Pancreas (tissue), 10 donors: ENCODE data around the gene CYYR1. TPM values are rescaled to one million over a fixed set of nuclear protein-coding genes. Genes with fewer than 3 reads are reported as not detected.

ENCODE experiments used
- ATAC-seq, 4 donors: fragments of 200-7000 bp; cut with Tn5 transposase; one replicate each; pipeline versions ENCODE4 v1.8.0 to v1.9.1; 2020; ENCODE audit warnings: mild to moderate bottlenecking in 4 of 4, moderate library complexity in 4 of 4
- DNase-seq, 6 donors: peaks; one replicate each; pipeline ENCODE4 v3.0.0-alpha.2; 2020
- FAIRE-seq: peaks from 2 replicates; lab custom pipeline; 2012; peaks lifted over from hg19 to GRCh38; lab: Jason Lieb, UNC
- H3K27ac ChIP-seq, 4 donors: fragments of 200-600 bp; sonication (generic); 1 replicate in 3 of 4; 2 replicates in 1 of 4; pipeline versions ENCODE4 v1.5.0 to v1.8.0; 2020
- H3K27me3 ChIP-seq, 4 donors: fragments of 200-600 bp; one replicate each; pipeline ENCODE4 v1.8.0; 2021
- H3K36me3 ChIP-seq, 3 donors: fragments of 200-600 bp; sonication (generic) in 1 of 3; one replicate each; pipeline versions ENCODE4 v1.5.0 to v1.8.0; 2020 to 2021
- H3K4me1 ChIP-seq, 3 donors: fragments of 200-600 bp; one replicate each; pipeline ENCODE4 v1.8.0; 2021
- H3K4me3 ChIP-seq, 4 donors: fragments of 200-600 bp; sonication (generic) in 2 of 4; one replicate each; pipeline versions ENCODE4 v1.5.0 to v1.8.0; 2020 to 2021
- H3K9me3 ChIP-seq, 4 donors: fragments of 200-600 bp; one replicate each; pipeline ENCODE4 v1.8.0; 2021
- CTCF ChIP-seq, 4 donors: fragments of 200-600 bp; sonication (generic) in 3 of 4; IDR thresholded peaks; one replicate each; pipeline versions ENCODE4 v1.5.0 to v1.8.0; 2021; ENCODE audit warnings: antibody characterized with exemption in 4 of 4
- WGBS, 2 donors: extraction: QIAGEN DNeasy Blood & Tissue Kit; methylation state at CpG; one replicate each; pipeline ENCODE4 v1.1.7; 2013; 5-methylcytosine and 5-hydroxymethylcytosine counted together
- intact Hi-C, 3 donors: fragments of 100-400 bp; cut with DNase I; formaldehyde crosslinking; loops; one replicate each; pipeline versions ENCODE4 v1.11.1 to v1.14.2; 2022
- polyA plus RNA-seq, 2 donors: library from polyadenylated mRNA; stranded (reverse); fragments of 200-250 nt; gene quantifications; one replicate each; pipeline ENCODE4 v1.2.3, GENCODE V29; 2013
- total RNA-seq, 6 donors: library from RNA; stranded (reverse); fragmentation: NEBNext Ultra II Directional in 4 of 6; extraction: Animal tissue kit (Norgen Biotek cat#: 25700) in 4 of 6; gene quantifications; one replicate each; pipeline versions ENCODE4 v1.2.1 to v1.2.4, GENCODE V29; 2021 to 2023
- donor health status: healthy with polysubstance abuse.
- donor health status: DM: no; HTN: no; CAD: no; lungs with moderate emphysema.
- donor health status: DM: no; HTN: no; CAD: no.
- donor health status: control.
- donor health status: control.
- donor health status: Bipolar disorder and iron deficiency.
- donor health status: DM: yes; HTN: yes; CAD: no.
- donor health status: DM: no; HTN: no; CAD: no.
- donor health status: DM: no; HTN: no; CAD: no.
- donor health status: DM: yes; HTN: yes; CAD: no.

Gene CYYR1
- total and polyA plus RNA-seq, 8 donors: 2.2 to 8.1 (median 4.0) TPM

- FAIRE-seq (no peak), DNase-seq (no peak), ATAC-seq (no peak)
- intact Hi-C loops: no loop called here
- Histone ChIP-seq H3K4me1 (no peaks in the 10 kb centered on the region), H3K36me3 (no peaks in the 10 kb centered on the region), H3K27ac (no peak overlapping the region), H3K4me3 (no peak overlapping the region), H3K9me3 (no peaks in the 10 kb centered on the region), H3K27me3 (no peaks in the 10 kb centered on the region)
- no peak for TF ChIP-seq CTCF (IDR thresholded peaks at IDR 0.05)
- 64 to 81% methylated on average over 2 of the region's 2 CpGs for WGBS, 2 donors
Measured at GRCh38 chr21:26565546-26565945, 7.5 kb downstream of the CYYR1 start.

GRCh38 chr21:26565111-26565510 lies 8.0 kb downstream of the CYYR1 start:
- no peaks in the 10 kb centered on the region for H3K4me1 ChIP-seq
- no peaks in the 10 kb centered on the region for H3K9me3 ChIP-seq
- DNase-seq (no peak), ATAC-seq (no peak), FAIRE-seq (no peak)
- TF ChIP-seq CTCF (IDR thresholded peaks at IDR 0.05): no peak
- no peaks in the 10 kb centered on the region for H3K27me3 ChIP-seq
- intact Hi-C loops: no loop called here
- no peaks in the 10 kb centered on the region for H3K36me3 ChIP-seq
- no peak overlapping the region for H3K27ac ChIP-seq
- WGBS, 2 donors: 70 to 81% methylated on average over 6 of the region's 6 CpGs
- no peak overlapping the region for H3K4me3 ChIP-seq

- Histone ChIP-seq H3K4me3 (no peak overlapping the region), H3K27me3 (no peaks in the 10 kb centered on the region), H3K9me3 (no peaks in the 10 kb centered on the region), H3K36me3 (no peaks in the 10 kb centered on the region), H3K4me1 (no peaks in the 10 kb centered on the region), H3K27ac (no peak overlapping the region)
- TF ChIP-seq CTCF (IDR thresholded peaks at IDR 0.05): no peak
- 35 to 41% methylated on average over 5 of the region's 5 CpGs for WGBS, 2 donors
- DNase-seq (no peak), ATAC-seq (no peak), FAIRE-seq (no peak)
- intact Hi-C loops: no loop called here
Measured at GRCh38 chr21:26563856-26564503, 9.1 kb downstream of the CYYR1 start.

GRCh38 chr21:26560612-26561011 lies 12.5 kb downstream of the CYYR1 start:
- DNase-seq: no peak
- intact Hi-C loops: no loop called here
- no peak for ATAC-seq
- no peak for FAIRE-seq
- H3K4me1 ChIP-seq: no peaks in the 10 kb centered on the region
- H3K9me3 ChIP-seq: no peaks in the 10 kb centered on the region
- WGBS, 2 donors: 69 to 75% methylated on average over 3 of the region's 3 CpGs
- no peaks in the 10 kb centered on the region for H3K27me3 ChIP-seq
- H3K27ac ChIP-seq: no peak overlapping the region
- TF ChIP-seq CTCF (IDR thresholded peaks at IDR 0.05): no peak
- no peak overlapping the region for H3K4me3 ChIP-seq
- no peaks in the 10 kb centered on the region for H3K36me3 ChIP-seq

- 81 to 92% methylated on average over 5 of the region's 5 CpGs for WGBS, 2 donors
- DNase-seq (no peak), FAIRE-seq (no peak), ATAC-seq (no peak)
- Histone ChIP-seq H3K27ac (no peak overlapping the region), H3K9me3 (no peaks in the 10 kb centered on the region), H3K36me3 (no peaks in the 10 kb centered on the region), H3K4me3 (no peak overlapping the region), H3K27me3 (no peaks in the 10 kb centered on the region), H3K4me1 (no peaks in the 10 kb centered on the region)
- no peak for TF ChIP-seq CTCF (IDR thresholded peaks at IDR 0.05)
- intact Hi-C loops: no loop called here
Measured at GRCh38 chr21:26559099-26559498, 14.0 kb downstream of the CYYR1 start.
